Right lobe of liver (tissue), 4 donors: Measurements from ENCODE around the gene EMP1.

Experiments used
- POLR2A ChIP-seq: fragments of 450-650 bp; IDR thresholded peaks from one replicate; pipeline ENCODE4 v1.6.1; 2017; ENCODE audit warnings: antibody characterized with exemption, mild to moderate bottlenecking
- TF ChIP-seq, protein P1 (sequence below), 4 donors: fragments of 200-600 bp in 3 of 4; fragments of 450-650 bp in 1 of 4; IDR thresholded peaks; one replicate each; pipeline versions ENCODE4 v1.5.1 to v1.8.0; 2016 to 2022; ENCODE audit warnings: antibody characterized with exemption in 4 of 4, mild to moderate bottlenecking in 2 of 4
- donor health status: DM: no; HTN: no; CAD: no.
- donor health status: DM: no; HTN: no; CAD: no.
- donor health status: DM: no; HTN: yes; CAD: no.

DNA sequence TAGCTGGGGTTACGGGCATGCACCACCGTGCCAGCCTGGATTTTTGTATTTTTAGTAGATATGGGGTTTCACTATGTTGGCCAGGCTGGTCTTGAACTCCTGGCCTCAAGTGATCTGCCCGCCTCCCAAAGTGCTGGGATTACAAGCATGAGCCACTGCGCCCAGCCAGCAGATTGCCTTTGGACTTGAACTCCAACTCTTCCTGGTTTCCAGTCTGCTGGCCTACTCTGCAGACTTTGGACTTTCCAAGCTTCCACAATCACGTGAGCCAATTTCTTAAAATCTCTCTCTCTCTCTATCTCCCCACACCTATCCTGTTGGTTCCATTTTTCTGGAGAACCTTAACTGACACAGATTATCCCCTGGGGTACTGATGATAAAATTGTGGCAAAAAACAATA, 55.0 kb downstream of the EMP1 start:
- no peak for TF ChIP-seq POLR2A
- TF ChIP-seq, protein P1, sequence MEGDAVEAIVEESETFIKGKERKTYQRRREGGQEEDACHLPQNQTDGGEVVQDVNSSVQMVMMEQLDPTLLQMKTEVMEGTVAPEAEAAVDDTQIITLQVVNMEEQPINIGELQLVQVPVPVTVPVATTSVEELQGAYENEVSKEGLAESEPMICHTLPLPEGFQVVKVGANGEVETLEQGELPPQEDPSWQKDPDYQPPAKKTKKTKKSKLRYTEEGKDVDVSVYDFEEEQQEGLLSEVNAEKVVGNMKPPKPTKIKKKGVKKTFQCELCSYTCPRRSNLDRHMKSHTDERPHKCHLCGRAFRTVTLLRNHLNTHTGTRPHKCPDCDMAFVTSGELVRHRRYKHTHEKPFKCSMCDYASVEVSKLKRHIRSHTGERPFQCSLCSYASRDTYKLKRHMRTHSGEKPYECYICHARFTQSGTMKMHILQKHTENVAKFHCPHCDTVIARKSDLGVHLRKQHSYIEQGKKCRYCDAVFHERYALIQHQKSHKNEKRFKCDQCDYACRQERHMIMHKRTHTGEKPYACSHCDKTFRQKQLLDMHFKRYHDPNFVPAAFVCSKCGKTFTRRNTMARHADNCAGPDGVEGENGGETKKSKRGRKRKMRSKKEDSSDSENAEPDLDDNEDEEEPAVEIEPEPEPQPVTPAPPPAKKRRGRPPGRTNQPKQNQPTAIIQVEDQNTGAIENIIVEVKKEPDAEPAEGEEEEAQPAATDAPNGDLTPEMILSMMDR (IDR thresholded peaks at IDR 0.05): no peak
